GM12892 (cell line): Measurements from ENCODE around the gene STAC. TPM values are rescaled to one million over a fixed set of nuclear protein-coding genes. Genes with fewer than 3 reads are reported as not detected.
A peak's percentile ranks its signal among the peaks of the same experiment; 100 is the strongest.

Experiments used
- DNase-seq: peaks from one replicate; pipeline ENCODE4 v3.0.0; 2011; ENCODE audit not compliant: insufficient read length
- FAIRE-seq: peaks from 2 replicates; lab custom pipeline; 2011; peaks lifted over from hg19 to GRCh38; lab: Jason Lieb, UNC
- POLR2A ChIP-seq: IDR thresholded peaks from 2 replicates; pipeline ENCODE4 v1.6.1; 2011; ENCODE audit warnings: low read depth, low read length, control low read depth
- POLR2AphosphoS5 ChIP-seq: IDR thresholded peaks from 2 replicates; pipeline ENCODE4 v1.6.1; 2011; ENCODE audit warnings: low read depth, low read length, control low read depth
- TAF1 ChIP-seq: IDR thresholded peaks from 2 replicates; pipeline ENCODE4 v1.6.1; 2011; ENCODE audit warnings: low read depth, mild to moderate bottlenecking, control low read depth, low read length, borderline replicate concordance
- polyA plus RNA-seq: library from polyadenylated mRNA; unstranded; fragments of >200 nt; gene quantifications from one replicate; pipeline ENCODE4 v1.2.1, GENCODE V29; 2012; ENCODE audit warnings: missing spikeins, inconsistent platforms; ENCODE audit not compliant: missing spikeins

STAC gene, protein sequence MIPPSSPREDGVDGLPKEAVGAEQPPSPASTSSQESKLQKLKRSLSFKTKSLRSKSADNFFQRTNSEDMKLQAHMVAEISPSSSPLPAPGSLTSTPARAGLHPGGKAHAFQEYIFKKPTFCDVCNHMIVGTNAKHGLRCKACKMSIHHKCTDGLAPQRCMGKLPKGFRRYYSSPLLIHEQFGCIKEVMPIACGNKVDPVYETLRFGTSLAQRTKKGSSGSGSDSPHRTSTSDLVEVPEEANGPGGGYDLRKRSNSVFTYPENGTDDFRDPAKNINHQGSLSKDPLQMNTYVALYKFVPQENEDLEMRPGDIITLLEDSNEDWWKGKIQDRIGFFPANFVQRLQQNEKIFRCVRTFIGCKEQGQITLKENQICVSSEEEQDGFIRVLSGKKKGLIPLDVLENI
- polyA plus RNA-seq, result not detected

DNA sequence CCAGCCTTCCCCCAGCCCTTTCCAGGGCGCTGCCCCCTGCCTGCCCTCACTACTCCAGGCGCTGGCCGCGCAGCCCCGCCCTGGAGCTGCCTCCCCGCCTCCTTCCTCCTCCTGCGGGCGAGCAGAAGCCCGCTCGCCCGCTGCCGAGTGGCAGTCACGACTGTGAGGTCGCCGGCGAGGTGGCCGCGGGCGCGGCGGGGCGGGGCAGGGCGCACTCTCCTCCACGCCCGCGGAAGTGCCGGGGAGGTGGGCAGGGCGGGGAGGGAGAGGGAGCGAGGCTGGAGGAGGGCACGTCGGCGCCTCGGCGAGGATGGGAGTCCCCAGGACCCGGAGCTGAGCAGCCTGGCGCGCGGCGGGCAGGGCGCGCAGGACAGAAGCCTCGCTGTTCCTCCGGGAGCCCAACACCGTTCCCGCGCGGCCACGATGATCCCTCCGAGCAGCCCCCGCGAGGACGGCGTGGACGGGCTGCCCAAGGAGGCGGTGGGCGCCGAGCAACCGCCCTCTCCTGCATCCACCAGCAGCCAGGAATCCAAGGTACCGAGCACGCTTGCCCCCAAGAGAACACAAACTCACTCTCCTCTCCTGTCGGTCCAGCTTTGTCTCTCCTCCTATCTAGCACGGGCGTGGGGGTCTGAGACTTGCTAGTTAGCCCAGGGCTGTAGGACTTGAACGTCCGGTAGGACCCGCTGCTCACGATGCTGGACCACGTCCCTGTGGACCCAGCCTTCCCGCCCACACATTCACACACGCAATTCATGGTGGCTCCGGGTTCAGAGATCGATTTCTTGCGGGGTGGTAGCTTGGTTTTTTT, at the start of gene STAC:
Gene STAC, plus strand, starts transcription at position 284 of the 811 bp plus-strand sequence. Its CDS starts 140 bp downstream, at position 424.
- FAIRE-seq (no peak), DNase-seq (peak; percentile 5)

DNA sequence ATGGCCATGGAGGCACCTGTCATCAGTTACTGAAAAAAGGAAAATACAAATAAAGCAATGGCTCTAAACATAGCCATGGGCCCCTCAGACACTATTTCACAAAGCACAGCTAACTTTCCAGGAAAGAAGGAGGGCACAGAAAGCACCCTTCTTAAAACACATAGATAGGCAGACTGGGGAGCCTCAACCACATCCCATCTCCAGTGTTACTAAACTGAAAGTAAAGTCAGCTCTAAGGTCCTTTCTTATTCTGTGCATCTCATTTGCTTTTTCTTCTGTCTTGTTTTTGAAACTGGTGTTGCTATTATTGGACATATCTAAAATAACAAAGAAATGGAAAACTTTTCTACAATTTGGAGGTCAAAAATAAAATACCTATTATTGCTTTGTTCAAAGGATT, 48.2 kb upstream of the STAC start:
- TF ChIP-seq TAF1 (no peak), POLR2AphosphoS5 (no peak), POLR2A (no peak)
- FAIRE-seq (no peak), DNase-seq (no peak)

More for the DNA sequence above, at the start of gene STAC:
- TF ChIP-seq POLR2A (no peak), TAF1 (no peak), POLR2AphosphoS5 (no peak)

DNA sequence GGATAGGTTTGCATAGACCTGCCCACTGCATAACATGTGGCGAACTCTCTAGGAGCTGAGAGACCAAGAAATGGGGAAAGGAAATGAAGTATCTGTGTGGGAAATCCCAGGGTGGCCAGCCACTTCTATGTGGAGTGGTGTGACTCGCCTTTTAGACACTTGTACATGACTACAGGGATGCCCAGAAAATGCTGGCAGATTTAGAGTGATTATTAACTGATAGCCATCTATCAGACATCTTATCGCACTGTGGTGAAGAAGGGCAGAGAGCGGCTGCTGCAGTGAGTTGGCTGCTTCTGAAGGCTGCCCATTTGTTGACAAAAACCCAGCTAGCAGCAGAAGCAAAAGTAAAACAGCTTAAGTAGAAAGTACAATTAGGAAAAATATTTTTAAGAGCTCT, 18.1 kb upstream of the STAC start:
- DNase-seq (no peak), FAIRE-seq (no peak)
- TF ChIP-seq POLR2A (no peak), TAF1 (no peak), POLR2AphosphoS5 (no peak)

DNA sequence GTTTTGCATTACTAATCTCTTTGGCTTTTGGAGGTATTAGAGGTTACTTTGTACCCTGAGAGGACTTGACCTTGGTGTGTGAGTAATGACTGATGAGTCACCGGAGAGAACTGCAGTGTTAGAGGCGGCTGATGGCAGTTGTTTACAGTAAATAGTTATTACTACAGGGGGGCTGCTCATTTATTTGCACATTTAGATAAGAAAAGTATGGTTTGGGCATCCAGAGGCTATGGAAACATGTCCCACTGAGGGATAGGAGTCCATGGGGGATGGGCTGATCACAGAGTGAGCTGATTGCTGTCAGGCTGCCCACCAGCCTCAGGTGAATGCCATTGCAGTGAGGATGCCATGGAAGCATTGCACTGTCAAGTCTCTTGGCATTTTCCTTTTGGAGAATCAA, 17.3 kb upstream of the STAC start:
- TF ChIP-seq TAF1, result no peak
- no peak for TF ChIP-seq POLR2A
- no peak for TF ChIP-seq POLR2AphosphoS5
- DNase-seq (no peak), FAIRE-seq (no peak)

DNA sequence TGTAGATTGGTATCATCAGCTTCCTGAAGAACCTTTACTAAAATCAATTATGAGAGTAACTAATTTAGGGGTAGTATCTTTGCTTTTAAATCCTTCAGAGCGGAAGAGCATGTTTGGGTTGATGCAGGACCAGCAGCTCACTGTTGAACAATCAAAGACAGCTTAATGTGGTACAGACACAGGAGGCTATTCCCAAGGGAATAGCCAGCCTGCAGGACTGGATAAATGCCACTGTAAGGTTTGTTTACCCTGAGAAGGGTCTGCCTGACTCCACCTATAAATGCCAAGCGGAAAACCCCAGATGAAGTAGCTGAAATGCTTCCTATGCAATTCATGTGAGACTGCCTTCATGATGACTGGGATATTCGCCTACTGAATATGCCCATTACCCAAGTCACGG, 16.0 kb upstream of the STAC start:
- TF ChIP-seq TAF1 (no peak), POLR2AphosphoS5 (no peak)
- FAIRE-seq (no peak), DNase-seq (no peak)

DNA sequence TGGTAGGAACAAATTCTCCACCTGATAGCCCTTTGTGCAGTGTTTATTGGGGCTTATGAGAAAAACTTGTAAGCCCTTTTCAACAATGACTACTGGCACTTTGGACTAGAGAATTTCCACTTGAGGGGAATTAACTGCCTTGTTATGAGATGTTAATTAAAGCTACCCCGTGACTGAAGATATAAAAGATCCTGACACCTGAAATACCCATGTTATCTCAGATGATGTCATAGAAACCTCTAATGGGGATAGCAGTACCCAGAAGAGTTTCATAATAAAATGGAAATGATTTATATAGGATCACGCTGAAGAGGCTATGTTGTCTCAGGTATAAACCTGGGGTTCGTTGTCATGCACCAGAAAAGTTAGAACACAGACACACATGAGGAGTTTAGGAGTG, 14.5 kb upstream of the STAC start:
- no peak for TF ChIP-seq POLR2AphosphoS5
- TF ChIP-seq POLR2A, result no peak
- TF ChIP-seq TAF1, result no peak
- FAIRE-seq (no peak), DNase-seq (no peak)

DNA sequence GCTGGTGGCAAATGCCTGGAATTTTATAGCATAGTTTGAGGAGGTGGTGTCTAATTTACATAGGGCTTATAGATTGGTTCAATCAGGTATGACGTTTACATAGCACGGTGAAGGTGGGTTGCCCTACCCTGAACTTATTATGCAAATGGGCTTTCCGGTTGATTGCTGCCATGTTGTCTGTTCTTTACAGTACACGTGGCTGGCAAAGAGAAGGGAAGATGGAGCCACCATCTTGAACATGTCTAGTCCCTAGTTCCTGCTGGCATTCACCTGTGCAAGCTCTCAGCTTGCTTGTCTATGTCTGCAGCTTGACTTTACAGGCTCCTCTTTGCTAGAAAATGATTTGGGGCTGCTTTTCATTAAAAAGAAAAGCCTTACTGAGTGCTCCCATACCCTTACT, 14.0 kb upstream of the STAC start:
- FAIRE-seq (no peak), DNase-seq (no peak)
- TF ChIP-seq POLR2A (no peak), POLR2AphosphoS5 (no peak), TAF1 (no peak)

DNA sequence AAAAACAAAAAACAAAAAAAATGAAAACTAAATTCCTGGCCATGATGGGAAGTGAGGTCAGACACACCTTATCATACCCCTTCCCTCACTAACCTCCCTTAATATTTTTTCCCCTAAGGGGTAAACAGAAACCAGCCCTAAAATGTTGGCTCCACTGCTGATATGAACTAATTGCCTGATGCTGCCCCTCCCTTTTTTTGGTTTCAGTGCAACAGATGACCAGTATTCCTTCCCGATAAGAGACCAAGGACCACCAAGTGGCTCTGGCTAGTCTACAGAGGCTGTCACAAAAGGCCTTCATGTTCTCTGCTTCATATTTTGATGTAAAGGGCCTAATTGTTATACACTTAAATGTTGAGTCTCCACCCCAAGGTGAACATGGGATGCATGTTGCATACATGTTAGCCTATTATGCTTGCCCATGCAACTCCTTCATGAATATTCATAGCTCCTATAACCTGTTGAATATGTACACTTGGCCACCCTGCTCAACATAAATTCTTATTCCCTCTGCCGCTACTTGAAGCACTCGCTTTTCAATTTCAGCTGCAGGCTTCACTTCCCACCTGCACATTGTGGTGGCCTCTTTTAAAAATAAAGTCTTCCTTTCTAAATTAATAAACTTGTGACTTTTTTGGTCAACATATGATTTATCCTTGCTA, 12.3 kb upstream of the STAC start:
- TF ChIP-seq TAF1, result no peak
- no peak for TF ChIP-seq POLR2A
- no peak for TF ChIP-seq POLR2AphosphoS5
- no peak for FAIRE-seq
- no peak for DNase-seq

DNA sequence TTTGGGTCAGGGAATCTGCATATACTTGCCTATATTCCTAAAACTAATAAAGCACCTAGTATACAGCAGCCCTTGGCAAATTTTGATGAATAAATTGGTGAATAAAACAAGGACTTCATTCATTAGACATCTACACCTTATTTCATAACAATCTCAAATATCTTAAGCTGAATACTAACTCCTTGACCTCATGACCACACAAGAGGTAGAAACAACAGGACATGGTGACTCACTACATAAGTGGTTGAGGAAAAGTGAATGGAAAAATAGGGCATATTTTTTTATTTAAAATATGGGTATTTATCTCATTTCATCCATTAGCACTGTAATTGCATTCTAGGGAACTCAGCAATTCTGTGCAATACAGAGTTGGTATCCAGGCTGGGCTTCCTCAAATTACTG, 7.8 kb upstream of the STAC start:
- no peak for DNase-seq
- no peak for FAIRE-seq
- TF ChIP-seq TAF1, result no peak
- no peak for TF ChIP-seq POLR2A
- TF ChIP-seq POLR2AphosphoS5, result no peak

DNA sequence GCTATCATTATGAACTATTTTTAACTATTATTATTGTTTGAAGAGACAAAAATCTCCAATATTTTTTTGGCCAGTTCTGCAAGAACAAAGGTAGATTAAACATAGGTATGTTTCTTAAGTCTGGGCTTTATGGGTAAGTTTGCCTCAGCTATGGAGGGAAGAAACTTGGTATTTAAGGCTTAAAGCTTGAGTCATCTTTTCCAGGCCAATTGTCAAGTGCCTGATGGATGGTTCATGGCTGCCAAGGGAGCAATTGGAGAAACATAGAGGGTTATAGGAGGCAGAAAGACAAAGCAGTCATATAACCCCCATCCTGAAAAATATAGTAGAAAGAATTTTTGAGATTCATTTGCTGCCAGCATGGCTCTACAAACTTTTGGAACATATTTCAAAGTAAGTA, 7.2 kb upstream of the STAC start:
- TF ChIP-seq POLR2A, result no peak
- no peak for TF ChIP-seq TAF1
- TF ChIP-seq POLR2AphosphoS5, result no peak
- DNase-seq (no peak), FAIRE-seq (no peak)

DNA sequence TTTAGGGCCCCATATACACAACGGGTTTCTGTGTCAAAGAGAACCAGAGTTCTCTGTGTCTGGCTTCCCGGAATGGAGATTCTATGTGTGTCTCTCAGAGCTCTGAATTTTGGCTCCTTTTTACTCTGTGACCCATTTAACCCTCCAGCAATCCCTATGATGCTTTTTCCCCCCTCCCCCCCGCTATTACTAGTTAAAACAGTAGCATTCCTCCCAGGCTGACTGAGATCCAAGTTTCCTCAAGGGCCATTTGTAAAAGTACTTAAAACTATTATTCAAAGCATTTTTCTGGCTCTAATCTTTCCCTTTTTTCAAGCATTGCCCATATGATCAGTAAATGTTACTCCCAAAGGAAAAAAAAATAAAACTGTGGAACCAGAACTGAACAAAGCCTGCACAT, 6.6 kb upstream of the STAC start:
- DNase-seq (no peak), FAIRE-seq (no peak)
- TF ChIP-seq POLR2A, result no peak
- no peak for TF ChIP-seq TAF1
- no peak for TF ChIP-seq POLR2AphosphoS5

DNA sequence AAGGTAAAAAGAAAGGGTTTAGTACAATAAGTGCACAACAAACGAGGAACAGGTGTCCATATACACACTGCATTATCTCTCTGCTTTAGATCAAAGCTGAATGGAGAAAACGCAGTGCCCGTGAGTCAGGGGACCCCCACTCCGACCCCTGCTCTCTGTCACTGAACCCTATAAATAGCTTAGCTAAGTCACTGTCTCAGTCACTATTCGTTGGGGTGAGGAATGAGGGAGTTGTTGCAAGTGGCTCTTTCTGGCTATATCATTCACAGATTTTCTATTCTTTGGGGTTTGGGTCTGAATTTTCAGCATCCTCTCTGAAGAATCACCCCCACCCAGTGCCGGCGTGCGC, 458 bp upstream of the STAC start:
- no peak for TF ChIP-seq POLR2A
- TF ChIP-seq POLR2AphosphoS5, result no peak
- TF ChIP-seq TAF1, result no peak
- no peak for FAIRE-seq
- no peak for DNase-seq
